Measurements from ENCODE around the gene ROR1. TPM values are rescaled to one million over a fixed set of nuclear protein-coding genes. Genes with fewer than 3 reads are reported as not detected.

Gene ROR1
- total RNA-seq, 6 experiments from 2014 or later = 0.04 to 0.58 (median 0.37) TPM

DNA sequence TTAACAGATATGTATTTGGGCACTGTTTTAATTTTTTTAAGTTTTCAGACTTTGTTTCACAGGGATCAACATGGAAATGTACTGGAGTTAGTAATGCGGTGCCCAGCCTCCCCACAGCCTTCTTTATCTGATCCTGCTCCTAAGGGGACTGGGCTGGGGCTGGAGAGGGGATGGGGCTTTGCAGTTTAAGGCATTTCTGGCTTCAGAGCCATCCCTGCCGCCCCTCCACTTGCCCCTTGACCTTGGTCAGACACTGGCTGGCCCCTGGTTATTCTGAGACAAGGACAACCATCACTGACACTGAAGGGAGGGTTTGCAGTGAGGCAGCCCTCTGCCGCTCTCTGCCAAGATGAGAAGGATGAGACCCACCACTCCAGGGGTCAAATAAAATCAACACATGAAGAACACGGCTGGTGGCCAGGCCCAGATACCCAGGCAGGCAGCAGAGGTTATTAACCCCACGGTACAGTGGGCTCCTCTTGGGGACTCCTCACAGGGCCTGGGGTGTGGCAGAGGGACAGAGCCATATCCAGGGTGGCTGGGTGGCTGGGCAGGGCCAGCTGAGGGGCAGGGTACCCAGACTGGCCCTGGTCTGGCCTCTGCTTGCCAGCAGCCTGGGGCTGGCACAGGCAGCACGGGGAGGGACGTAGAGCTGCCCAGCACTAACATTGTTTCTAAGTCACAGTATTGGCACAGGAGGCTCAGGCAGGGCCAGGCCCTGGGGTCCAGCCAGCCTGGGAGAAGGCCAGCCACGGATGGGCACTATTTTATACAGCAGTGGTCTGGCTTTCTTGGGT, 422.5 kb downstream of the ROR1 start:
- H3K27me3 ChIP-seq = no peaks in the 10 kb centered on the region
- whole genome bisulfite sequencing (ENCODE audit: insufficient coverage, low coverage, low lambda C conversion rate, missing lambda C conversion rate) = 75% methylated on average over 2 of the region's 8 CpGs
- H3K9me3 ChIP-seq = no peaks in the 10 kb centered on the region
- DNase-seq (no peak), ATAC-seq (peak in 1 of 4 donors; percentile 41)
- TF ChIP-seq, protein P1, sequence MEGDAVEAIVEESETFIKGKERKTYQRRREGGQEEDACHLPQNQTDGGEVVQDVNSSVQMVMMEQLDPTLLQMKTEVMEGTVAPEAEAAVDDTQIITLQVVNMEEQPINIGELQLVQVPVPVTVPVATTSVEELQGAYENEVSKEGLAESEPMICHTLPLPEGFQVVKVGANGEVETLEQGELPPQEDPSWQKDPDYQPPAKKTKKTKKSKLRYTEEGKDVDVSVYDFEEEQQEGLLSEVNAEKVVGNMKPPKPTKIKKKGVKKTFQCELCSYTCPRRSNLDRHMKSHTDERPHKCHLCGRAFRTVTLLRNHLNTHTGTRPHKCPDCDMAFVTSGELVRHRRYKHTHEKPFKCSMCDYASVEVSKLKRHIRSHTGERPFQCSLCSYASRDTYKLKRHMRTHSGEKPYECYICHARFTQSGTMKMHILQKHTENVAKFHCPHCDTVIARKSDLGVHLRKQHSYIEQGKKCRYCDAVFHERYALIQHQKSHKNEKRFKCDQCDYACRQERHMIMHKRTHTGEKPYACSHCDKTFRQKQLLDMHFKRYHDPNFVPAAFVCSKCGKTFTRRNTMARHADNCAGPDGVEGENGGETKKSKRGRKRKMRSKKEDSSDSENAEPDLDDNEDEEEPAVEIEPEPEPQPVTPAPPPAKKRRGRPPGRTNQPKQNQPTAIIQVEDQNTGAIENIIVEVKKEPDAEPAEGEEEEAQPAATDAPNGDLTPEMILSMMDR (IDR thresholded peaks at IDR 0.05) = no peak
- H3K4me1 ChIP-seq = no peaks in the 10 kb centered on the region
- H3K4me3 ChIP-seq = no peak overlapping the region
- H3K36me3 ChIP-seq = no peaks in the 10 kb centered on the region
- intact Hi-C loops (cut with DNase I) = no loop called here
- H3K27ac ChIP-seq = no peak overlapping the region

DNA sequence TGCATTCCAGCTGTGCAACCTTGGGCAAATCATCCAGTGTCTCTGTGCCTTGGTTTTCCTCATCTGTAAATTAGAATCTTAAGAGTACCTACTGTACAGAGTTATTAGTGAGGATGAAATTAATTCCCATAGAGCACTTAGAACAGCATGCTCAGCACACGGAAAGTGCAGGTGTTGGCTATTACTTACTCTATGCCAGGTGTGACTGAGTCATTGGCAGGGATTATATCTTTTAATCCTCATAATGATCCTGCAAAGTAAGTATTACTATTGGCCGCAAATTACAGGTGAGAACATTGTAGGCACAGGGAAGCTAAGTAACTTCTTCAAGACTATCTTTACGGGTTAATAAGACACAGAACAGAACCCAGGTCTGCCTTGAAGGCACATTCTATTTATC, 423.3 kb downstream of the ROR1 start:
- no peak for DNase-seq
- Histone ChIP-seq H3K27me3 (no peaks in the 10 kb centered on the region), H3K4me3 (no peak overlapping the region), H3K27ac (no peak overlapping the region), H3K9me3 (no peaks in the 10 kb centered on the region), H3K4me1 (no peaks in the 10 kb centered on the region), H3K36me3 (no peaks in the 10 kb centered on the region)
- TF ChIP-seq, protein P1 (IDR thresholded peaks at IDR 0.05) = no peak
- TF ChIP-seq POLR2A (IDR thresholded peaks at IDR 0.05) = no peak
- ATAC-seq = no peak
- 72% methylated on average over 3 of the region's 3 CpGs for WGBS (ENCODE audit: insufficient coverage, low coverage, low lambda C conversion rate, missing lambda C conversion rate)
- intact Hi-C loops (cut with DNase I) = no loop called here

DNA sequence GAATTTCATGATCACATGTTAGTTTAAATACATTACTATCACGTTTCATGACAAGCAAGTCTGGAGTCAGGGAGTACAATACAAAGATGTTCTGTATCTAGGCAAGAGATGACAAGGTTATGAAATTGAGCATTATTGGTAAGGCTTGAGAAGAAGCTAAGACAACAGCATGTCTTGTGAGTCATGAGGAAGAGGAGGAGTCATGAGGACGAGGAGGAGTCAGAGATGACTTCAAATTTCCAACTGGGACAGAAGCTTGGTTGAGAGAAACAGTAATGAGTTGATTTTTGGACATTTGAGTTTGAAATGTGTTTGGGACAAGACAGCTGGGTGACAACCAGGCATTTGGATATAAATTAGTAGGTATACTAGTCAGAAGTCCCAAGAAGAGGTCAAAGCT, 425.3 kb downstream of the ROR1 start:
- Histone ChIP-seq H3K9me3 (no peaks in the 10 kb centered on the region), H3K4me3 (no peak overlapping the region), H3K4me1 (no peaks in the 10 kb centered on the region), H3K27ac (no peak overlapping the region), H3K27me3 (no peaks in the 10 kb centered on the region), H3K36me3 (no peaks in the 10 kb centered on the region)
- 44% methylated on average over 1 of the region's 2 CpGs for WGBS (ENCODE audit: insufficient coverage, low coverage, low lambda C conversion rate, missing lambda C conversion rate)
- no peak for TF ChIP-seq POLR2A (IDR thresholded peaks at IDR 0.05)
- TF ChIP-seq, protein P1 (IDR thresholded peaks at IDR 0.05) = no peak
- no peak for DNase-seq
- intact Hi-C loops (cut with DNase I) = no loop called here
- no peak for ATAC-seq

DNA sequence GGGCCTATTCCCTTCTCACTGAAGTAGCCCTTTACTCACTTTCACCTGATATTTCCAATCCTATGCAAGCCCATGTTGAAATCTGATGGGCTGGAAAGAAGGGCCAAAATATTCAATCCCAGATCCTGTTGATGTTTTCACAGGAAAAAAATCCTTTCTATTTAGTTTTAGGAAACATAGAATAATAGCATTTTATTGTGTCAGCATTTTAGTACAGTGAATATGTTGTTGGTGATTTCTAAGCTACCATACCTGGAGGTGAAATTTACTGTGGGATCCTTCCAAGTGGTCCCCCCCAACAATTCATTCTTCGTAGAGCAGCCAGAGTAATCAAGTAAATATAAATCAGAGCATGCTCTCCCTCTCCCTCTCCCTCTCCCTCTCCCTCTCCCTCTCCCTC, 426.2 kb downstream of the ROR1 start:
- TF ChIP-seq, protein P1 (IDR thresholded peaks at IDR 0.05) = no peak
- TF ChIP-seq POLR2A (IDR thresholded peaks at IDR 0.05) = no peak
- Histone ChIP-seq H3K36me3 (no peaks in the 10 kb centered on the region), H3K4me3 (no peak overlapping the region), H3K27ac (no peak overlapping the region), H3K4me1 (no peaks in the 10 kb centered on the region), H3K27me3 (no peaks in the 10 kb centered on the region), H3K9me3 (no peaks in the 10 kb centered on the region)
- intact Hi-C loops (cut with DNase I) = no loop called here
- ATAC-seq = no peak
- WGBS (ENCODE audit: insufficient coverage, low coverage, low lambda C conversion rate, missing lambda C conversion rate) = 0% methylated on average over 1 of the region's 1 CpG
- no peak for DNase-seq

Data from right lobe of liver (tissue), 6 donors.